Ureter (tissue), 1 donor: ENCODE measurements around the gene FUT8. TPM values are rescaled to one million over a fixed set of nuclear protein-coding genes. Genes with fewer than 3 reads are reported as not detected.
"Not testable (repeated sequence)": the region's sequence is repeated elsewhere in the genome, so short reads cannot be mapped to it uniquely, and the experiment has no call there.

Experiments
- DNase-seq: peaks from one replicate; pipeline ENCODE4 v3.0.0-alpha.2; 2020; ENCODE audit warnings: low spot score
- total RNA-seq: library from RNA; stranded (reverse); gene quantifications from one replicate; pipeline ENCODE4 v1.2.4, GENCODE V29; 2023
- donor health status: DM: yes; HTN: yes; CAD: no.

Gene FUT8
- total RNA-seq, 1 donor from 2014 or later = 38.0 TPM

- DNase-seq = no peak
These were observed 297.0 kb downstream of the FUT8 start for GRCh38 chr14:65709576-65709975.

GRCh38 chr14:65716813-65717212 lies 304.3 kb downstream of the FUT8 start:
- DNase-seq = not testable (repeated sequence)

DNA sequence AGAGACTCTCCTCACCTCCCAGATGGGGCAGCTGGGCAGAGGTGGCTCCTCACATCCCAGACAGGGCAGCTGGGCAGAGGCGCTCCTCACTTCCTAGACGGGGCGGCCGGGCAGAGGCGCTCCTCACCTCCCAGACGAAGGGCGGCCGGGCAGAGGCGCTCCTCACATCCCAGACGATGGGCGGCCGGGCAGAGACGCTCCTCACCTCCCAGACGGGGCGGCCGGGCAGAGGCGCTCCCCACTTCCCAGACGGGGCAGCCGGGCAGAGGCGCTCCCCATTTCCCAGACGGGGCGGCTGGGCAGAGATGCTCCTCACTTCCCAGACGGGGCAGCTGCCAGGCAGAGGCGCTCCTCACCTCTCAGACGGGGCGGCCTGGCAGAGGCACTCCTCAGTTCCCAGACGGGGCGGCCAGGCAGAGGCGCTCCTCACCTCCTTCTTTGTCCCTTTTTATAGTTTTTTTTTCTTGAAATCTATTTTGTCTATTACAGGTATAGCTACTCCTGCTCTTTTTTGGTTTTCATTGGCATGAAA lies 304.9 kb downstream of the FUT8 start:
- not testable (repeated sequence) for DNase-seq

- DNase-seq = no peak
These were observed 306.1 kb downstream of the FUT8 start for GRCh38 chr14:65718629-65719028.

- no peak for DNase-seq
These were observed 307.6 kb downstream of the FUT8 start for GRCh38 chr14:65720171-65720570.

- no peak for DNase-seq
These were observed 308.2 kb downstream of the FUT8 start for GRCh38 chr14:65720743-65721142.

DNA sequence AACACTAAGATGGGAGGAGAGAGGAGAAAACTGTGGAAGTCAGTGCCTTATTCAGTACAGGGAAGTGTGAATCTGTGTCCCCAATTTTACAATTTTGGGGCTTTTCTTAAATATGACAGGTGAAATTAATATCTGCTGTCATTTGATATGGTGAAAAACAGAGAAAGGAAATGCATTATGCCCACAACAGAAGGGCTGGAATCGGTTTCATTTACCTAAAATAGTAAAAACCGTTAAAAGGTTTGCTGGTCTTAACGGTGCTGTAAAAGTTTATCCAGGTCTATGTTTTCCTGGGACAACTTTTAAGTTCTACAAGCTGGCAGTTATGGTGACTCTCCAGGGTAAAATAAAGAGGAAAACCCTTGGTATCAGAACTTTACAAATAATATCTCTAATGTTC lies 310.8 kb downstream of the FUT8 start:
- no peak for DNase-seq

- DNase-seq = no peak
These were observed 316.1 kb downstream of the FUT8 start for GRCh38 chr14:65728604-65729003.

- DNase-seq = no peak
These were observed 317.0 kb downstream of the FUT8 start for GRCh38 chr14:65729566-65729965.

GRCh38 chr14:65731933-65732506 lies 319.5 kb downstream of the FUT8 start:
- no peak for DNase-seq

- DNase-seq = no peak
These were observed 325.8 kb downstream of the FUT8 start for GRCh38 chr14:65738339-65738738.

DNA sequence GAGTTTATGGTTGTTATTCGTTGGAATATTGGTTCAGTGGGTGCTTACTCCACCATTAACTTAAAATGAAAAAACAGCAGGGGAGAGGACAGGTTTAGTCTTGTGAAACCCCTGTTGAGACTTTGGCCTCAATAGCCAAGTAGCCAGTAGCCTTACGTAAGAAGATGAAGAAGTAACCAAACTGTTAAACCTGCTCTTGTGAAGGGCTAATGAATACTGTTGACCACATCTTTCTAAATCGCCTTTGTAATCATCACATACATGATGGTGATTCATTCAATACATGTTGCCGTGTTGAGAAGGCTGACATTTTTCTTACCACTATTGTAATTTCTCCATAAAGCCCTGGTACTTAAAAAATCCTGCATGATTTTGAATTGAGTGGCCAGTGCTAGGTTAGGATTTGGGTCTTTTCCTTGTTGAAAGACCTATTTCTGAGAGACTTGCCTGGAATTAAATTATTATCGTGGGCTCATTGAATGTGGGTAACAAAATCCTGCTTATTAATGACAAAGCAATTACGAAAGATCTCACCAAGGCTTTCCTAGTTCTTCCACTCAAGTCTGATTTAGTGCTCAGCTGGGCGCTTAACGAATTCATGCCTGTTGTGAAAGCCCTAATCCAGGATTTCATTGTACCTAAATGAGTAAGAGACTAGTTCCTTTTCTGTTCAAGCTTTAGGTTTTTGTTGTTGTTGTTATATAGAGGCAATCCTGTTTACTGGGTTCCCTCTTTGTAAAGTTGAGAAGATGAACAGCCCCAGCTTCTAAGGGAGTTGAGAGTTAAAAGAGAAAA lies 333.1 kb downstream of the FUT8 start:
- DNase-seq = no peak

GRCh38 chr14:65748796-65749195 lies 336.3 kb downstream of the FUT8 start:
- DNase-seq = no peak

- DNase-seq = no peak
These were observed 336.8 kb downstream of the FUT8 start for GRCh38 chr14:65749287-65749686.

GRCh38 chr14:65750906-65751305 lies 338.4 kb downstream of the FUT8 start:
- no peak for DNase-seq

- DNase-seq = no peak
These were observed 339.0 kb downstream of the FUT8 start for GRCh38 chr14:65751510-65751909.

DNA sequence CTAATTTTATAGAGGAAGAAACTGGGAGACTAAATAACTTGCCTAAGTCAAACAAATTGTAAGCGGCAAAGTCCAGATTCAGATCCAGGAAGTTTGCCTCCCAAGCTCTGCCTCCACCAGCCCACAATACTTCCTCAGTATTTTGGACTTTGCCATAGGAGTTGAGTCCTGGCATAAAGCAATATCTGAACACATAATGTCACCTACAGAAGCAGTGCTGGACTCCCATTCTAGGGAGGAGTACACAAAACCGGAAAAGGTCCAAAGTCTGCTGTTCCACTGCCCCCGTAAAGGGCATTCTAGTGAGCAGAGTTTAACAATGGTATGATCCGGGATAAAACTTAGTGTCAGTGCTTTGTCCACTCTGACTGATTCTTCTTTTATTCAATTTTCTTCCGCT lies 340.5 kb downstream of the FUT8 start:
- DNase-seq = no peak

- no peak for DNase-seq
These were observed 342.8 kb downstream of the FUT8 start for GRCh38 chr14:65755331-65755730.

GRCh38 chr14:65756880-65757279 lies 344.4 kb downstream of the FUT8 start:
- no peak for DNase-seq

GRCh38 chr14:65769151-65769550 lies 356.6 kb downstream of the FUT8 start:
- no peak for DNase-seq

DNA sequence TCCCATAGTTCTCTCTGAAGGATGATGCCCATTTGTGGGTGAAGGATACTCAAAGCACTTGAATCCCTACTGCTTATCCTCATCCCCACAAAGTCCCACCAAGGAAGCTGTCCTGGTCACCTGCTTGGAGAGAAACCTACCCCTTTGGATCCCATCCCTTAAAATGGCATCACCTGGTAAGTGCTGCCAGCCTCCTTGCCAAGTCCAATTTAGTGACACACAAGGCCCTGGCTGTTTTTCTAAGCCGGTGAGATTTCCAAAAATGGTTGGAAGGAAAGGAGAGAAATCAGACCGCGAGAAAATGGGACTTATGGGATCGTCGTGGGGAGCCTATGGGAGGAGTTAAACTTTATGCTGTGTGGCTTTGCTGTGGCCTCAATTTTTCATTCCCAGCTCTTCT lies 358.2 kb downstream of the FUT8 start:
- no peak for DNase-seq

- DNase-seq = no peak
These were observed 358.7 kb downstream of the FUT8 start for GRCh38 chr14:65771271-65771670.

DNA sequence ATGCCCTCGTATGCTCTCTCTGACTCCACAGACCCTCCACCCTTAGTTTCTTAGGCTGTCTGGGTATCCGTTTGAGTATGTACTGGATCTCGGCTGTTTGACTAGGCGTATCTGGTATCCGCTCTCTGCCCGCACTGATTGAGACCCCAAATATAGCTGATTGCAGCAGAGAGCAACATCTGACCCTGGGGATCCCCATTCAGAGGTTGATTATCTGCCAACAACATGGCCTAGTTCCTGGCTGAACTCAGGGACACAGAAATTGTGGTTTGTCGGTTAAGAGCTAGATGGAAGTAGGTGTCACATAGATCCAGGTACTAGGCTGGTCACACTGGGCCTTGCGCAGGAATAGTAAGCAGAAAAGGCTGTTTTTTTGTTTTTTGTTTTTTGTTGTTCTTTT lies 359.9 kb downstream of the FUT8 start:
- DNase-seq = no peak
